T-helper 1 cell treated with Interleukin-12 subunit alpha and Interleukin-12 subunit beta and Interleukin-4 antibody, amounts not matched to agents 30 μg/mL and 1 μg/mL, for 36 hours (primary cell): ENCODE measurements around the gene DENND1A.

Experiments used
- H3K27ac Mint-ChIP-seq: one replicate; pipeline ENCODE4 v1.8.0; 2021; ENCODE audit warnings: mild to moderate bottlenecking, mixed read lengths
- H3K27me3 Mint-ChIP-seq: one replicate; pipeline ENCODE4 v1.8.0; 2021; ENCODE audit warnings: low read depth, mixed read lengths
- H3K36me3 Mint-ChIP-seq: one replicate; pipeline ENCODE4 v1.8.0; 2021; ENCODE audit warnings: low read depth, mixed read lengths
- H3K4me1 Mint-ChIP-seq: one replicate; pipeline ENCODE4 v1.8.0; 2021; ENCODE audit warnings: low read depth, mixed read lengths
- H3K4me3 Mint-ChIP-seq: one replicate; pipeline ENCODE4 v1.8.0; 2021; ENCODE audit warnings: mild to moderate bottlenecking, moderate library complexity, mixed read lengths
- H3K9me3 Mint-ChIP-seq: one replicate; pipeline ENCODE4 v1.8.0; 2021; ENCODE audit warnings: mixed read lengths

The DENND1A gene

DNA sequence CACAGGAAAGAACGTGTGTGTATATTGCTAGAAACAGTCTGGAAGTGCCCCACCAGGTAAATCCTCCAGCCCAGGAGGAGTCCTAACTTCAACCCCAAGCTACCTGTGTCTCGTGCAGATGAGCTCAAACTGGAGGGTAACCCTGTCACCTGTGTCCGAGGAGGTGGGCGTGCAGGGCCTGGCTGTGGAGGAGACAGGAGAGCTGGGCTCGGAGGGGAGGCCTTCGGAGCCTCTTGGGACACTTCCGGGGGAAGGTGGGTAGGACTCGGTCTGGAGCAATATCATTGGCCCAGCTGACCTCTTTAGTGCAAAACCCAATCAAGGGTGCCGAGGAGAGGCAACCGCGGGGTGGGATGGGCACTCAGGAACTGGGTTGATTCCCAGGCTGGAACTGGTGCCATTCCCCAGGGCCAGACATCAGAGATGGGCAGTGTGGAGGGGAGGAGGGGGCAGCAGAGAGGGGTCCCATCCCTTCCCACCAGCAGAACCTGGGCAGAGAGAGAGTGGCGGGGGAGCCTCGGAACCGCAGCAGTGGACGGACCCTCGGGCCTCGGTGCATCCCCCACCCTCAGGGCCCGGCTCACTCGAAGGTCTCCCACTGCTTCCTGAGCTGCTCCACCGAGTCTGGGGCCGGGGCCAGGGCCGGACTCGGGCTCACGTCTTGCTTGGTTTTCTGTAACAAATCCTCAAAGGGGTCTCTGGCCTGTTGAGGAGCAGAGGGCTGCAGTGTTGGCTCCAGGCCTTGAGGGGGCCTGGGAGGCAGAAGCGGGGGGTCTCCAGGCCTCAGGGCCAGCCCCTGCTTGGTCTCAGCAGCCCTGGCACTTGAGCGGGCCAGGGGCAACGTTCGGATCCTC, 548.8 kb downstream of the DENND1A start:
- Mint-ChIP-seq H3K4me1 (no peaks in the 10 kb centered on the region), H3K9me3 (no peaks in the 10 kb centered on the region), H3K27me3 (no peaks in the 10 kb centered on the region), H3K4me3 (no peak overlapping the region), H3K36me3 (no peaks in the 10 kb centered on the region), H3K27ac (no peak overlapping the region)

DNA sequence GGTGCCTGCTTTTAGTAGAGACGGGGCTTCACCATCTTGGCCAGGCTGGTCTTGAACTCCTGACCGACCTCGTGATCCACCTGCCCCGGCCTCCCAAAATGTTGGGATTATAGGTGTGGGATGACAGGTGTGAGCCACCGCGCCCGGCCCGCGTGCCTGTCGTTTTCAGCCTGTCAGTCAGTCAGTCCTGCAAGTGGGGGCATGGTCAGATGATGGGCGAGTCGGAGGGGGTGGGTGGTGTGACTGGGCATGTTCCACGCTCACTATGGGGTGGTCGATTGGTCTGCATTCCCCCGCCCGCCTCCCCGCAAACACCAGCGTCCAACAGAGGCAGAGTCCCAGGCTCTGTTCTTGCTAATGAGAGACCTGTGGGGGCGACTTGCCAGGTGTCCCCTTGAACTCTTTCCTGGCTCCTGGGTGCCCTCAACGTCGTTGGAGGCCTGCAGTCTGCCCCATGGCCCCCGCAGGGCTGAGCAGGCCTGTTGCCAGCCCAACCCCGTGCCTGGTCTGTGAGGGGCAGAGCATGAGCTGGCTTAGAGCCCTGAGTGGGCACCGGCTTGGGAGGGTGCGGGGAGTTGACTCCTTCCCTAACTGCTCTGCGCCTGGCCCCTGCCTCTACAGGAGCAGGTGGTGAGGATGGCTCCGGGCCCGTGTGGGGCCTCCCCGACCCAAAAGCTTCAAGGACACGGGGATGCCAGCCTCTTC, 550.8 kb downstream of the DENND1A start:
- Mint-ChIP-seq H3K36me3 (no peaks in the 10 kb centered on the region), H3K27me3 (peaks cover 12% of the 10 kb centered on the region), H3K4me1 (no peaks in the 10 kb centered on the region), H3K27ac (no peak overlapping the region), H3K4me3 (no peak overlapping the region), H3K9me3 (no peaks in the 10 kb centered on the region)

DNA sequence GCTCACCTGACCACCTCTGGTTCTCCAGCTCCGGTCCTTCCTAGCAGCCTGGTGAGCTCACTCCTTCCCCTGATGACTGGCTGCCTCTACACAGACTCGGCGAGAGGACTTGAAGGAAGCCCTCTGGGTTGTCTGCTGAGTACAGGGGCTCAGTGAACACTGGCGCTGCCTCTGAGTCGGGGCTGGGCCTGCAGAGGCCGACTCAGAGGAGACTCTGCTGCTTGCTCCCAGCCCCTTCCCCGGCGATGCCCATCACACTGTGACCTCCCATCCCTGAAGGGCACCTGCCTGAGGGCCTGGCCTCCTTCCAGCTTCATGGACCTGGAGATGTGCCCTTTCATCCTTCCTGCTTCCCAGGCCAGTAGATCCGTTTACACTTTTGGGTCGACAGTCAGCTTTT, 551.9 kb downstream of the DENND1A start:
- Mint-ChIP-seq H3K9me3 (no peaks in the 10 kb centered on the region), H3K4me3 (no peak overlapping the region), H3K27me3 (peaks cover 15% of the 10 kb centered on the region), H3K27ac (no peak overlapping the region), H3K36me3 (no peaks in the 10 kb centered on the region), H3K4me1 (no peaks in the 10 kb centered on the region)

DNA sequence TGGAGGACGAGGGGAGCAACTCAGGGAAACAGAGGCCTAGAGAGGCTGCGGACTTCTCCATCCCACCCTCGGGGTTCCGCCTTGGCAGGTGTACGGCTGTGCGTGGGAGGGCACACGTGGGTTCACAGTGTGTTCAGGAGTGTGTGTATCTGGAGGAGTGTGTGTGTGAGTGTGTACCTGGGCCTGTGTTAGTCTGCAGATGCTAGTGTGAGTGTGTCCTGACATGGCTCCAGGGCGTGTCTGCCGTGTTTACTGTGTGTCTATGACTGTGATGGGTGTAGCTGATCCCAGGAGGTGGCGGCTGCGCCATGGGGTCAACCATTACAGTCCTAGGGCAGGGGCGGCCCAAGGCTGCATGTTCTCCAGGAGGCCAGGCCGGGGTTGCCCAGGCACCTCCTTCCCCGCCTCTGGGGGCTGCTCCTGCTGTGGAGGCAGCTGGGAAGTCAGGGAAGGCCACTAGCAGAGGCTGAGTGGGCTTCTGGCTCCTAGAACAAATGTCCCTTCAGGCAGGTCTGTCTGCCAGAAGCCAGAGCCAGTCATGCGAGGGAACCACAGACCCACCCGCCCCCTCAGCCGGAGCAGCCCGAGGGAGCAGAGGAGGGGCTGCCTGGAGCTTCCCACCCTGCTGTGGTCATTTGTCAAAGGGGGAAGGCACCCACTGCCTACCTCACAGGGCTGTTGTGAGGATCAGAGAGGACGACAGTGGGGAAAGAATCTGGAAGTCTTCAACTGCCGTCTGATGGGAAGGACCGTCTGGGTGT, 552.5 kb downstream of the DENND1A start:
- no peaks in the 10 kb centered on the region for H3K36me3 Mint-ChIP-seq
- H3K9me3 Mint-ChIP-seq: no peaks in the 10 kb centered on the region
- no peak overlapping the region for H3K4me3 Mint-ChIP-seq
- peaks cover 20% of the 10 kb centered on the region for H3K27me3 Mint-ChIP-seq
- peaks cover under 1% of the 10 kb centered on the region for H3K4me1 Mint-ChIP-seq
- H3K27ac Mint-ChIP-seq: no peak overlapping the region

DNA sequence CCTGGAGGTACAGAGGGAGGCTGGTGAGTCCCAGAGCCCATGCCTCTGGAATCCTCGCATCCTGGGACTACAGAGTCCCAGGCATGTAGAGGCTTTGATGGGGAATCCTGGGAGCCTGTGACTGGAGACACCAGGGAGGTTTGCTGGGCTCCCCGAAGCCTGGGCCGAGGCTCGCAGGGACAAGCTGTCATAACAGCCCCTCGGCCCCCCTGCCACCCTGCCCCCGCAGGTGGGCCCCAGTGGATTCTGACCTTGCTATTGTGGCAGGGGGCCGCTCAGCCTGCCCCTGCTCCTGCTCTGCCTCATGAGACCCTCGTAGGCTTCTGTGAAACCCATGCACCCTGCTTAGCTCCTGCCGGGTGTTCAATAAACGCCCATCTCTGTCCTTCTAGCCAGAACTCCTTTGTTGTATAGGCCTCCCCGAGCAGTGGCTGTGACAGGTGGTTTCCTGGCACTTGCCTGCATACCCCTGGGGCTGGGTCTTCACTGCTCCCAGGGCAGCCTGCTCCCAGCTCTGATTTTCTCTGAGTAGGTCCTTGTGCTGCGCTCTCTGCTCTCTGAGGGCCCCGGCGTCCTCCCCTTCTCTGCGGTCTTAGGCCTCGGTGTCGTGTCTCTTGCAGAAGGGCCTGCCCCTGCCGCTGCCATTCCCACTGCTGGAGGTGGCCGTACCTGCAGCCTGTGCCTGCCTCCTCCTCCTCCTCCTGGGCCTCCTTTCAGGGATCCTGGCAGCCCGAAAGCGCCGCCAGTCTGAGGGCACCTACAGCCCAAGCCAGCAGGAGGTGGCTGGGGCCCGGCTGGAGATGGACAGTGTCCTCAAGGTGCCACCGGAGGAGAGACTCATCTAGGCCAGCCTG, 553.5 kb downstream of the DENND1A start:
- no peak overlapping the region for H3K27ac Mint-ChIP-seq
- H3K4me3 Mint-ChIP-seq: no peak overlapping the region
- peaks cover 3% of the 10 kb centered on the region for H3K4me1 Mint-ChIP-seq
- H3K9me3 Mint-ChIP-seq: no peaks in the 10 kb centered on the region
- H3K36me3 Mint-ChIP-seq: no peaks in the 10 kb centered on the region
- peaks cover 29% of the 10 kb centered on the region for H3K27me3 Mint-ChIP-seq

DNA sequence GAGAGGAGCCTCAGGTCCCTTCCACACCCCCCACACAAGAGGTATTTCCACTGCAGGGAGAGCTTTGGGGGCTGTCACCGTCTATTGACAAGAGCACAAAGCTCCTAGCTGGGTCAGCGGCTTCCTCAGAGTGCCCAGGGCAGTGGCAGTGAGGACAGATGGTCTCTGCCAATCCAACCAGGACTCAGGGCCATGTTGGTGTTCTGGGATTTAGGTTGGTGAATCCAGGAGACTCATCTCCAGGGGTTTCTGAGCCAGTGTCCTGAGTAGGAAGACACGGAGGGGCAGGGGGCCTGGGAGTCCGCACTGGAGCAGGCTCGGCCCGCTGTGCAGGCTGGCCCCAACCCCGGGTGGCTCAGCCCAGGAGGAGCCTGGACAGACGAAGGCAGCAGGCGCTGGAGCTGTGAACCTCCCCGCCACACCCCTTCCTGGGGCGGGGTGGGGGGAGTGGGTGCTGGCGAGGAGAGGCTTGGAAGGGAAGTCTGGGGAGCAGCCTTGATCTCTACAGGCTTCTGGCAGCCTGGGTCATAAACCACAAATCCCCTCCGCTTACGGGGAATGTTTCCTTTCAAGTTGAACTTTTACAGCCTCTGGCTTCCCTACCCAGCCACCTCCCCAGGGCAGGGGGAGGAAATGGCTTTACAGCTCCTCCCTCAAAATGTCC, 554.3 kb downstream of the DENND1A start:
- Mint-ChIP-seq H3K9me3 (no peaks in the 10 kb centered on the region), H3K27ac (no peak overlapping the region), H3K36me3 (no peaks in the 10 kb centered on the region), H3K4me1 (peaks cover 3% of the 10 kb centered on the region), H3K4me3 (no peak overlapping the region), H3K27me3 (peaks cover 29% of the 10 kb centered on the region)

DNA sequence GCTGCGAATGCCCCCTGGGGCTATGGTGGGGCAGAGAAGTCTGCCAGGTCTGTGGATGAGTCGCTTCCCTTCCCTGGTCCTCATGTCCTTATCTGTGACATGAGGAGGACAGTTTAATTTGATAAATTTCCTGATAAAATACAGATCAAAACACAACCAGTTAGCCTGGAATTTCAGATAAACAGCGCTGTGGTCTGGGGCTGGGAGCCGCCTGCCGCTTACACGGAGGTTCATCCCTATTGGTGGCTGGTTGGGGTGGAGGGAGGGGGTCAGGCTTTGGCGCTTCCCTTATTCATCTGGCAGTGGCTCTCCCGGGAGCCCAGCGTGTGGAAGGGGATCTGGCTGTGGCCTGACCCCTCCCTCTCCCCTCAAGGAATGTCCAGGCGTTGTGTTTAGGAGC, 556.0 kb downstream of the DENND1A start:
- Mint-ChIP-seq H3K36me3 (no peaks in the 10 kb centered on the region), H3K9me3 (no peaks in the 10 kb centered on the region), H3K4me3 (no peak overlapping the region), H3K4me1 (peaks cover 3% of the 10 kb centered on the region), H3K27me3 (peaks cover 34% of the 10 kb centered on the region), H3K27ac (no peak overlapping the region)

DNA sequence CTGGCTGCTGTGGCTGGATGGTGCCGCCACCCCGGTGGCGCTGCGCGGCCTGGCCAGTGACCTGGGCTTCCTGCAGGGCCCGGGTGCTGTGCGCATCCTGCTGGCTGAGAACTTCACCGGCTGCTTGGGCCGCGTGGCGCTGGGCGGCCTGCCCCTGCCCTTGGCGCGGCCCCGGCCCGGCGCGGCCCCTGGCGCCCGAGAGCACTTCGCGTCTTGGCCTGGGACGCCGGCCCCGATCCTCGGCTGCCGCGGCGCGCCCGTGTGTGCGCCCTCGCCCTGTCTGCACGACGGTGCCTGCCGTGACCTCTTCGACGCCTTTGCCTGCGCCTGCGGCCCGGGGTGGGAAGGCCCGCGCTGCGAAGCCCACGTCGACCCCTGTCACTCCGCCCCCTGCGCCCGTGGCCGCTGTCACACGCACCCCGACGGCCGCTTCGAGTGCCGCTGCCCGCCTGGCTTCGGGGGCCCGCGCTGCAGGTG, 556.4 kb downstream of the DENND1A start:
- Mint-ChIP-seq H3K27ac (no peak overlapping the region), H3K4me3 (no peak overlapping the region), H3K9me3 (no peaks in the 10 kb centered on the region), H3K4me1 (peaks cover 3% of the 10 kb centered on the region), H3K36me3 (no peaks in the 10 kb centered on the region), H3K27me3 (peaks cover 34% of the 10 kb centered on the region)

DNA sequence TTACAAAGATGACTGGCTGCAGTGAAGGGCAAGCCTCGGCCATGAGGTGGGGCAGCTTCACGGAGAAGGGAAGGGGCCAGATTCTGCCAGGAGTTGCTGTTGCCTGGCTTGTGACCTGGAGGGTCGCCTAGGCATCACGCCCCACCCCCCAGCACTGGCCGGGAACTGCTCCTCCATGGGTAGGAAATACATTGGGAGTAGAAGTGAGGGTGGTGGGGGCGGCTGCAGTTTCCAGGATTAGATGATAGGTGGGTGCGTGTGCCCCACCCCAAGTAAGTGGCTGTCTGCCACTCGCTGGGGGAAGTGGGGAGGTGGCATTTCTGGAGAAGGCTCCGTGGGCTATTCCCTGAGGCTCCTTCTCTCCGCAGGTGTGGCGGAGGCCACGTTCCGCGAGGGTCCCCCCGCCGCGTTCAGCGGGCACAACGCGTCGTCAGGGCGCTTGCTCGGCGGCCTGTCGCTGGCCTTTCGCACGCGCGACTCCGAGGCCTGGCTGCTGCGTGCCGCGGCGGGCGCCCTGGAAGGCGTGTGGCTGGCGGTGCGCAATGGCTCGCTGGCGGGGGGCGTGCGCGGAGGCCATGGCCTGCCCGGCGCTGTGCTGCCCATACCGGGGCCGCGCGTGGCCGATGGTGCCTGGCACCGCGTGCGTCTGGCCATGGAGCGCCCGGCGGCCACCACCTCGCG, 557.0 kb downstream of the DENND1A start:
- Mint-ChIP-seq H3K4me1 (peaks cover 3% of the 10 kb centered on the region), H3K9me3 (no peaks in the 10 kb centered on the region), H3K36me3 (no peaks in the 10 kb centered on the region), H3K27me3 (peaks cover 34% of the 10 kb centered on the region), H3K27ac (no peak overlapping the region), H3K4me3 (no peak overlapping the region)

DNA sequence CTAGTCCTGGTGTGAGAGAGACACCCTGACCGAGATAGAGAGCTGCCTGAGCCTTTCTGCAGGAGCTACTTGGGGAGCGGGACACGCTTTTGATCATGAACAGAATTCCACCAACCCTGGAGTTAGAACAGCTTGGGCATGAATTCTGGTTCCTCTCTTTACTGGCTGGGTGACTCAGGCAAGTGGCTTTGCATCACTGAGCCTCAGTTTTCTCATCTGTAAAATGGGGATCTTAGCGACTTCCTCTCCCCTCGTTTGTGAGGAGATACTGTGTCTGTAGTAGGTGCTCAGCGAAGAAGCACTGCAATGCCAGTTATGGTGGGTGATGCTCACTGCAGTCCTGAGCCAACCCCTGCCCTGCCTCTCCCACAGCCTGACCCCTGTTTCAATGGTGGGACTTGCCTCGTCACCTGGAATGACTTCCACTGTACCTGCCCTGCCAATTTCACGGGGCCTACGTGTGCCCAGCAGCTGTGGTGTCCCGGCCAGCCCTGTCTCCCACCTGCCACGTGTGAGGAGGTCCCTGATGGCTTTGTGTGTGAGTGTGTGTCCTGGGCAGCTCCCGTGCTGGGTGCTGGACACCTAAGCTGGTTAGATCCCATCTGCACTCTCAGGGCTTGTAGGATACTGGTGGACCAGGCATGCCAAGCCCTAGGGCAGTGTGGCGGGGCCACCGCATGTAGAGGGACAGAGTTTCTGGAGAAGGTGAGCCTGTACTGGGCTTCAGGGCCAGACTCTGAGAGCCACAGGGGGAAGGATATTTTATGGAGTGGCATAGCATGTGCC, 557.9 kb downstream of the DENND1A start:
- no peaks in the 10 kb centered on the region for H3K36me3 Mint-ChIP-seq
- peaks cover 34% of the 10 kb centered on the region for H3K27me3 Mint-ChIP-seq
- H3K9me3 Mint-ChIP-seq: no peaks in the 10 kb centered on the region
- no peak overlapping the region for H3K27ac Mint-ChIP-seq
- H3K4me3 Mint-ChIP-seq: no peak overlapping the region
- H3K4me1 Mint-ChIP-seq: peaks cover 3% of the 10 kb centered on the region

DNA sequence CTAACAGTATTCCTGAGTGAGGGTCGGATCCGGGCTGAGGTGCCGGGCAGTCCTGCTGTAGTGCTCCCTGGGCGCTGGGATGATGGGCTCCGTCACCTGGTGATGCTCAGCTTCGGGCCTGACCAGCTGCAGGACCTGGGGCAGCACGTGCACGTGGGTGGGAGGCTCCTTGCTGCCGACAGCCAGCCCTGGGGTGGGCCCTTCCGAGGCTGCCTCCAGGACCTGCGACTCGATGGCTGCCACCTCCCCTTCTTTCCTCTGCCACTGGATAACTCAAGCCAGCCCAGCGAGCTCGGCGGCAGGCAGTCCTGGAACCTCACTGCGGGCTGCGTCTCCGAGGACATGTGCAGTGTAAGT, 558.7 kb downstream of the DENND1A start:
- Mint-ChIP-seq H3K4me1 (peaks cover 3% of the 10 kb centered on the region), H3K27ac (no peak overlapping the region), H3K9me3 (no peaks in the 10 kb centered on the region), H3K4me3 (no peak overlapping the region), H3K36me3 (no peaks in the 10 kb centered on the region), H3K27me3 (peaks cover 34% of the 10 kb centered on the region)

DNA sequence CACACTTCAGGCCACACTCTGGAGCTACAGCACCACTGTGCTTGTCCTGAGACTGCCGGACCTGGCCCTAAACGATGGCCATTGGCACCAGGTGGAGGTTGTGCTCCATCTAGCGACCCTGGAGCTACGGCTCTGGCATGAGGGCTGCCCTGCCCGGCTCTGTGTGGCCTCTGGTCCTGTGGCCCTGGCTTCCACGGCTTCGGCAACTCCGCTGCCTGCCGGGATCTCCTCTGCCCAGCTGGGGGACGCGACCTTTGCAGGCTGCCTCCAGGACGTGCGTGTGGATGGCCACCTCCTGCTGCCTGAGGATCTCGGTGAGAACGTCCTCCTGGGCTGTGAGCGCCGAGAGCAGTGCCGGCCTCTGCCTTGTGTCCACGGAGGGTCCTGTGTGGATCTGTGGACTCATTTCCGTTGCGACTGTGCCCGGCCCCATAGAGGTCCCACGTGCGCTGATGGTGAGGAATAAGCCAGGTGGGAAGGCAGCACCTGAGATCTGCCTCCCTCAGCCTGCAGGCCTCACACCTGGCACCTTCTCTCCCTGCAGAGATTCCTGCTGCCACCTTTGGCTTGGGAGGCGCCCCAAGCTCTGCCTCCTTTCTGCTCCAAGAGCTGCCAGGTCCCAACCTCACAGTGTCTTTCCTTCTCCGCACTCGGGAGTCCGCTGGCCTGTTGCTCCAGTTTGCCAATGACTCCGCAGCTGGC, 559.2 kb downstream of the DENND1A start:
- Mint-ChIP-seq H3K27me3 (peaks cover 34% of the 10 kb centered on the region), H3K36me3 (no peaks in the 10 kb centered on the region), H3K4me3 (no peak overlapping the region), H3K27ac (no peak overlapping the region), H3K4me1 (peaks cover 3% of the 10 kb centered on the region), H3K9me3 (no peaks in the 10 kb centered on the region)
